Spleen (tissue), 7 donors: ENCODE results near the gene ACP6.

Experiments used
- CTCF ChIP-seq, 11 experiments: fragments of 200-600 bp in 7 of 11; fragments of 450-650 bp in 4 of 11; sonication (generic) in 4 of 11; IDR thresholded peaks in 8 of 11; conservative IDR thresholded peaks in 3 of 11; 1 replicate in 7 of 11; 2 replicates in 4 of 11; pipeline versions ENCODE4 v1.4.0 to v1.8.0; 2016 to 2021; ENCODE audit warnings: antibody characterized with exemption in 11 of 11, inconsistent platforms in 4 of 11, mild to moderate bottlenecking in 1 of 11
- POLR2A ChIP-seq, 3 donors: fragments of 450-650 bp; IDR thresholded peaks; one replicate each; pipeline ENCODE4 v1.5.1; 2017; ENCODE audit warnings: antibody characterized with exemption in 3 of 3, mild to moderate bottlenecking in 1 of 3
- POLR2AphosphoS5 ChIP-seq, 3 donors: sonication (generic); formaldehyde crosslinking; IDR thresholded peaks; one replicate each; pipeline ENCODE4 v1.5.1; 2017; ENCODE audit warnings: antibody characterized with exemption in 3 of 3
- donor health status: DM: no; HTN: no; CAD: no; lungs with moderate emphysema.
- donor health status: DM: no; HTN: no; CAD: no.
- donor health status: DM: no; HTN: no; CAD: no.

- TF ChIP-seq POLR2A (IDR thresholded peaks at IDR 0.05) (no peak), CTCF (IDR thresholded peaks at IDR 0.05 in 8 of 11, conservative IDR thresholded peaks at IDR 0.05 in 3 of 11) (no peak), POLR2AphosphoS5 (IDR thresholded peaks at IDR 0.05) (no peak)
These were observed 49.4 kb upstream of the ACP6 start for GRCh38 chr1:147719711-147720225.
